K562 treated with DMSO at 1 percent for 24 hours (cell line): ENCODE measurements around the gene ZNF750. TPM values are rescaled to one million over a fixed set of nuclear protein-coding genes. Genes with fewer than 3 reads are reported as not detected.

ENCODE experiments used
- total RNA-seq: library from RNA; unstranded; fragments of 300-600 nt; gene quantifications from 2 replicates; pipeline ENCODE4 v1.2.3, GENCODE V29; 2022; ENCODE audit warnings: low read depth; ENCODE audit not compliant: insufficient read depth

Gene ZNF750
- total RNA-seq: not detected in 2 replicates

DNA sequence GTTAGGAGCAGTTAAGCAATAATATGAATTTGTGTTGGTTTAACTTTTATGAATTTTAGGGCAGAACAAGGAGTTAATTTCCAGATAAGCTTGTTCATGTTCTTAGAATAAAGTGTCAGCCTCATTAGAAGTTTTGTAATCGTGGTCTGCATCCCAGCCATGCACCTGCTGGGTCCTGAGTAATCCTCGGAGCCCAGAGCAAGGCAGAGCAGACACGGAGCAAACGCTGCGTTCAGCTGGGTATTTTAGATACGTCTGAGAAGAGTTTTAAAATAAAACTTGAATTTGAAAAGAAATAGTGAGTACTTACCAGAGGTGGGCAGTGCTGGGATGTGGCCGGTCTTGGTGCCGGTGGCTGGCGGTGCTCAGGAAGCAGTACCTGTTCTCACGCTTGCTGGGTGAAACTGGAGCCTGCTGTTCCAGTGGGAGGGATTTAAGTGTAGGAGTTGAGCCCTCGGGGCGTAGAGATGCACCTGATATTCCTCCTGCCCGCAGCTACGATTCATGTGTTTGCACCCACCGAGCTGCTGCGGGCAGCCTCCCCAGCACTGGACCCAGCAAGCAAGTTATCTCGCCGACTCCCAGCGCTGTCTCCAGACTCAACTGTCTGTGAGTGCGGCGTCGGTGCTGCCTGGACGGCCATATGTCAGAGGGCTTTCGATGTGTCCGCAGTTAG is at the start of gene ZNF750:
ZNF750 (minus strand) TSS at position 406 of the 676 bp plus-strand sequence. CDS start 7,568 bp downstream, outside the sequence.

Other genes starting within 250 kb of the ZNF750 start
- 34.3 and 36.9 TPM in 2 replicates for gene WDR45B, start 191.6 kb downstream of the ZNF750 start, total RNA-seq
- 3.7 and 6.7 TPM in 2 replicates for gene RAB40B, start 141.3 kb downstream of the ZNF750 start, total RNA-seq
- gene FN3KRP, start 123.3 kb downstream of the ZNF750 start, total RNA-seq: 35.4 and 35.5 TPM in 2 replicates
- 26.5 and 27.3 TPM in 2 replicates for gene FN3K, start 104.4 kb downstream of the ZNF750 start, total RNA-seq
- 102 and 112 TPM in 2 replicates for gene TBCD, start 88.0 kb downstream of the ZNF750 start, total RNA-seq
- gene METRNL, start 239.6 kb upstream of the ZNF750 start, total RNA-seq: 29.8 and 30.8 TPM in 2 replicates